ENCODE results near the gene SEC16A.

Gene SEC16A

GRCh38 chr9:136442265-136442664 lies 40.6 kb downstream of the SEC16A start:
- DNase-seq (ENCODE audit: extremely low read depth in 1 of 2, low read depth in 1 of 2) = no peak

- no peak for DNase-seq (ENCODE audit: extremely low read depth in 1 of 2, low read depth in 1 of 2)
These were observed 41.1 kb downstream of the SEC16A start for GRCh38 chr9:136441681-136442245.

GRCh38 chr9:136441191-136441680 lies 41.6 kb downstream of the SEC16A start:
- no peak for DNase-seq (ENCODE audit: extremely low read depth in 1 of 2, low read depth in 1 of 2)

GRCh38 chr9:136439481-136440408 lies 43.1 kb downstream of the SEC16A start, which contains the start of gene INPP5E:
INPP5E (minus strand) TSS chr9:136439845; CDS start chr9:136439419, 426 bp downstream.
- peak; percentile 32 to 72 for DNase-seq (ENCODE audit: extremely low read depth in 1 of 2, low read depth in 1 of 2)

- DNase-seq (ENCODE audit: extremely low read depth in 1 of 2, low read depth in 1 of 2) = peak; percentile 46 to 47
These were observed 44.0 kb downstream of the SEC16A start for GRCh38 chr9:136438548-136439480.

- no peak for DNase-seq (ENCODE audit: extremely low read depth in 1 of 2, low read depth in 1 of 2)
These were observed 44.8 kb downstream of the SEC16A start for GRCh38 chr9:136437839-136438547.

- DNase-seq (ENCODE audit: extremely low read depth in 1 of 2, low read depth in 1 of 2) = no peak
These were observed 45.4 kb downstream of the SEC16A start for GRCh38 chr9:136437430-136437829.

GRCh38 chr9:136436055-136436634 lies 46.7 kb downstream of the SEC16A start:
- no peak for DNase-seq (ENCODE audit: extremely low read depth in 1 of 2, low read depth in 1 of 2)

GRCh38 chr9:136434580-136435169 lies 48.2 kb downstream of the SEC16A start:
- no peak for DNase-seq (ENCODE audit: extremely low read depth in 1 of 2, low read depth in 1 of 2)

- DNase-seq (ENCODE audit: extremely low read depth in 1 of 2, low read depth in 1 of 2) = no peak
These were observed 48.8 kb downstream of the SEC16A start for GRCh38 chr9:136433849-136434579.

GRCh38 chr9:136433043-136433715 lies 49.7 kb downstream of the SEC16A start:
- no peak for DNase-seq (ENCODE audit: extremely low read depth in 1 of 2, low read depth in 1 of 2)

GRCh38 chr9:136432591-136432990 lies 50.2 kb downstream of the SEC16A start:
- DNase-seq (ENCODE audit: extremely low read depth in 1 of 2, low read depth in 1 of 2) = no peak

- DNase-seq (ENCODE audit: extremely low read depth in 1 of 2, low read depth in 1 of 2) = no peak
These were observed 51.0 kb downstream of the SEC16A start for GRCh38 chr9:136431782-136432350.

- DNase-seq (ENCODE audit: extremely low read depth in 1 of 2, low read depth in 1 of 2) = no peak
These were observed 52.1 kb downstream of the SEC16A start for GRCh38 chr9:136430588-136431234.

GRCh38 chr9:136429683-136430491 lies 53.0 kb downstream of the SEC16A start:
- no peak for DNase-seq (ENCODE audit: extremely low read depth in 1 of 2, low read depth in 1 of 2)

GRCh38 chr9:136429075-136429628 lies 53.7 kb downstream of the SEC16A start:
- no peak for DNase-seq (ENCODE audit: extremely low read depth in 1 of 2, low read depth in 1 of 2)

All from stimulated activated CD8-positive, alpha-beta memory T cell treated with anti-CD3 and anti-CD28 coated beads, Interleukin-7, amount 100 ng/mL, for 48 hours (primary cell).